Measurements from ENCODE around the gene BMPR1B. TPM values are rescaled to one million over a fixed set of nuclear protein-coding genes. Genes with fewer than 3 reads are reported as not detected.

BMPR1B gene
- total and polyA plus RNA-seq, 2 experiments from 2014 or later = 1.6 to 3.3 TPM

- Histone ChIP-seq H3K36me3 (replicated peaks; ENCODE audit: insufficient read depth, low read depth) (no peaks in the 10 kb centered on the region), H3K9me3 (ENCODE audit: low read depth) (no peaks in the 10 kb centered on the region), H3K27me3 (no peaks in the 10 kb centered on the region), H3K4me1 (ENCODE audit: insufficient read depth) (no peaks in the 10 kb centered on the region), H3K79me2 (no peaks in the 10 kb centered on the region), H3K4me3 (no peak overlapping the region), H3K4me2 (peak overlapping the region; percentile 27), H4K20me1 (ENCODE audit: insufficient read depth, poor library complexity, severe bottlenecking) (no peaks in the 10 kb centered on the region), H3K9me2 (replicated peaks; ENCODE audit: insufficient read depth) (no peaks in the 10 kb centered on the region), H3K27ac (no peak overlapping the region), H2AFZ (no peak overlapping the region)
- DNase-seq (ENCODE audit: low spot score) = no peak
- no peak for TF ChIP-seq CTCF (IDR thresholded peaks at IDR 0.05; ENCODE audit: poor library complexity)
- TF ChIP-seq EZH2 (IDR thresholded peaks at IDR 0.05; ENCODE audit: borderline replicate concordance) = no peak
- TF ChIP-seq EZH2phosphoT487 (IDR thresholded peaks at IDR 0.05; ENCODE audit: low read depth, severe bottlenecking, unreplicated experiment) = no peak
- 66% methylated on average over 13 of the region's 13 CpGs for WGBS (ENCODE audit: low lambda C conversion rate, missing lambda C conversion rate)
Observed at GRCh38 chr4:95050980-95051701, 293.4 kb downstream of the BMPR1B start.

GRCh38 chr4:95051702-95052020, 293.9 kb downstream of the BMPR1B start:
- no peak overlapping the region for H2AFZ ChIP-seq
- no peak overlapping the region for H3K27ac ChIP-seq
- 57% methylated on average over 2 of the region's 2 CpGs for WGBS (ENCODE audit: low lambda C conversion rate, missing lambda C conversion rate)
- no peaks in the 10 kb centered on the region for H3K9me3 ChIP-seq (ENCODE audit: low read depth)
- no peaks in the 10 kb centered on the region for H3K4me1 ChIP-seq (ENCODE audit: insufficient read depth)
- no peaks in the 10 kb centered on the region for H3K79me2 ChIP-seq
- peak overlapping the region; percentile 27 for H3K4me2 ChIP-seq
- H4K20me1 ChIP-seq (ENCODE audit: insufficient read depth, poor library complexity, severe bottlenecking) = no peaks in the 10 kb centered on the region
- TF ChIP-seq EZH2phosphoT487 (IDR thresholded peaks at IDR 0.05; ENCODE audit: low read depth, severe bottlenecking, unreplicated experiment) (no peak), CTCF (IDR thresholded peaks at IDR 0.05; ENCODE audit: poor library complexity) (no peak), EZH2 (IDR thresholded peaks at IDR 0.05; ENCODE audit: borderline replicate concordance) (no peak)
- DNase-seq (ENCODE audit: low spot score) = no peak
- no peaks in the 10 kb centered on the region for H3K27me3 ChIP-seq
- H3K9me2 ChIP-seq (replicated peaks; ENCODE audit: insufficient read depth) = no peaks in the 10 kb centered on the region
- H3K4me3 ChIP-seq = no peak overlapping the region
- H3K36me3 ChIP-seq (replicated peaks; ENCODE audit: insufficient read depth, low read depth) = no peaks in the 10 kb centered on the region

- Histone ChIP-seq H3K4me2 (no peak overlapping the region), H3K9me3 (ENCODE audit: low read depth) (no peaks in the 10 kb centered on the region), H3K27ac (no peak overlapping the region), H3K9me2 (replicated peaks; ENCODE audit: insufficient read depth) (no peaks in the 10 kb centered on the region), H3K4me1 (ENCODE audit: insufficient read depth) (no peaks in the 10 kb centered on the region), H3K27me3 (no peaks in the 10 kb centered on the region), H2AFZ (no peak overlapping the region), H3K4me3 (no peak overlapping the region), H4K20me1 (ENCODE audit: insufficient read depth, poor library complexity, severe bottlenecking) (no peaks in the 10 kb centered on the region), H3K36me3 (replicated peaks; ENCODE audit: insufficient read depth, low read depth) (no peaks in the 10 kb centered on the region), H3K79me2 (no peaks in the 10 kb centered on the region)
- TF ChIP-seq EZH2 (IDR thresholded peaks at IDR 0.05; ENCODE audit: borderline replicate concordance) = no peak
- TF ChIP-seq EZH2phosphoT487 (IDR thresholded peaks at IDR 0.05; ENCODE audit: low read depth, severe bottlenecking, unreplicated experiment) = no peak
- no peak for TF ChIP-seq CTCF (IDR thresholded peaks at IDR 0.05; ENCODE audit: poor library complexity)
- WGBS (ENCODE audit: low lambda C conversion rate, missing lambda C conversion rate) = 90% methylated on average over 1 of the region's 1 CpG
- DNase-seq (ENCODE audit: low spot score) = no peak
Observed at GRCh38 chr4:95058991-95059390, 301.2 kb downstream of the BMPR1B start.

All from hepatocyte (in vitro differentiated cells).